ENCODE data around the gene HP. TPM values are rescaled to one million over a fixed set of nuclear protein-coding genes. Genes with fewer than 3 reads are reported as not detected.

HP gene
- total RNA-seq, 1 experiment from 2014 or later, result 18.1 TPM

- DNase-seq (ENCODE audit: low read depth, low spot score) (no peak), ATAC-seq (peak; percentile 71)
- Histone ChIP-seq H3K27me3 (ENCODE audit: insufficient read depth, low read length) (no peaks in the 10 kb centered on the region), H3K36me3 (ENCODE audit: control insufficient read depth in 1 of 2, insufficient read depth in 2 of 2, low read length in 2 of 2) (peaks cover 8 to 28% of the 10 kb centered on the region in 2 experiments; a peak in 3 of 4 replicates), H3K4me3 (replicated peaks in 1 of 2; ENCODE audit: low read depth in 1 of 2, low read length in 2 of 2) (no peak overlapping the region), H4K20me1 (ENCODE audit: insufficient read depth) (no peaks in the 10 kb centered on the region), H3K9ac (ENCODE audit: low read length) (no peak overlapping the region), H3K9me2 (ENCODE audit: insufficient read depth) (no peaks in the 10 kb centered on the region), H3K4me2 (ENCODE audit: low read length) (no peak overlapping the region), H3K9me3 (ENCODE audit: control insufficient read depth in 1 of 2, insufficient read depth in 1 of 2, low read depth in 1 of 2, low read length in 2 of 2) (no peaks in the 10 kb centered on the region), H3K27ac (ENCODE audit: low read depth, low read length) (no peak overlapping the region), H3K79me2 (ENCODE audit: insufficient read depth, low read length) (no peaks in the 10 kb centered on the region), H2AFZ (ENCODE audit: low read depth, low read length, poor library complexity, severe bottlenecking) (no peak overlapping the region), H3K4me1 (ENCODE audit: control insufficient read depth in 1 of 2, insufficient read depth in 2 of 2, low read length in 2 of 2) (no peaks in the 10 kb centered on the region)
- no TSS peak for BruUV-seq (replicated peaks)
- intact Hi-C loops (cut with micrococcal nuclease), result no loop called here
- ChIA-PET CTCF (no interaction called here), RAD21 (ENCODE audit: low non-redundant PET in 1 of 2, low total read pairs in 2 of 2, uncharacterized antibody in 2 of 2, unreplicated experiment in 2 of 2) (no interaction called here), POLR2A (no interaction called here)
- TF ChIP-seq SP1 (IDR thresholded peaks at IDR 0.05; ENCODE audit: low read depth) (no peak), RAD21 (IDR thresholded peaks at IDR 0.05; ENCODE audit: low read depth) (peak; percentile 15; the same call in 1 of the 2 replicates), CTCF (IDR thresholded peaks at IDR 0.05 in 2 of 3, conservative IDR thresholded peaks at IDR 0.05 in 1 of 3; ENCODE audit: borderline replicate concordance in 1 of 3, insufficient read depth in 1 of 3, low read depth in 2 of 3, low read length in 2 of 3) (peak in 2 of 3 experiments; percentile 21 to 40; a peak in 2 of 6 replicates)
- TF ChIP-seq, protein P1, sequence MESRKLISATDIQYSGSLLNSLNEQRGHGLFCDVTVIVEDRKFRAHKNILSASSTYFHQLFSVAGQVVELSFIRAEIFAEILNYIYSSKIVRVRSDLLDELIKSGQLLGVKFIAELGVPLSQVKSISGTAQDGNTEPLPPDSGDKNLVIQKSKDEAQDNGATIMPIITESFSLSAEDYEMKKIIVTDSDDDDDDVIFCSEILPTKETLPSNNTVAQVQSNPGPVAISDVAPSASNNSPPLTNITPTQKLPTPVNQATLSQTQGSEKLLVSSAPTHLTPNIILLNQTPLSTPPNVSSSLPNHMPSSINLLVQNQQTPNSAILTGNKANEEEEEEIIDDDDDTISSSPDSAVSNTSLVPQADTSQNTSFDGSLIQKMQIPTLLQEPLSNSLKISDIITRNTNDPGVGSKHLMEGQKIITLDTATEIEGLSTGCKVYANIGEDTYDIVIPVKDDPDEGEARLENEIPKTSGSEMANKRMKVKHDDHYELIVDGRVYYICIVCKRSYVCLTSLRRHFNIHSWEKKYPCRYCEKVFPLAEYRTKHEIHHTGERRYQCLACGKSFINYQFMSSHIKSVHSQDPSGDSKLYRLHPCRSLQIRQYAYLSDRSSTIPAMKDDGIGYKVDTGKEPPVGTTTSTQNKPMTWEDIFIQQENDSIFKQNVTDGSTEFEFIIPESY (IDR thresholded peaks at IDR 0.05; ENCODE audit: extremely low read depth, insufficient replicate concordance, low read length), result no peak
Measured at GRCh38 chr16:72021043-72021442, 33.3 kb upstream of the HP start.

DNA sequence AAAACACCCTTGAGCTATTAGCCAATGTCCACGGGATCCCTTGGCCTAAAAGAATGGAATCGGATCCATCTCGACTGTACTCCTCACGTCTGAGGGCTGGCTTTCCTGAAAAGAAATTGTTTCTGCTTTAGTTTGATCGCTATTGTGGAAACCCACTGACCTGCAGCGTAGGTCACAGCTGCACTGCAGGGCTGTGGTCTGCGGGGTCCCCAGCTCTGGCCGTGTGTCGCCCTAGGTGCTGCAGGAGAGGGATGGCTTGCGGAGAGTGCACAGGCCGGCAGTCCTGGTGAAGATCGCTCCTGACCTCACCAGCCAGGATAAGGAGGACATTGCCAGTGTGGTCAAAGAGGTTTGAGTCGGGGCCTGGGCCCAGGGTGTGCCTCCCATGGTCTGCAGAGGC, 32.2 kb upstream of the HP start:
- ChIA-PET POLR2A (no interaction called here), RAD21 (ENCODE audit: low non-redundant PET in 1 of 2, low total read pairs in 2 of 2, uncharacterized antibody in 2 of 2, unreplicated experiment in 2 of 2) (no interaction called here), CTCF (no interaction called here)
- peaks cover 8 to 28% of the 10 kb centered on the region in 2 experiments; a peak in 3 of 4 replicates for H3K36me3 ChIP-seq (ENCODE audit: control insufficient read depth in 1 of 2, insufficient read depth in 2 of 2, low read length in 2 of 2)
- no peak overlapping the region for H3K9ac ChIP-seq (ENCODE audit: low read length)
- no peaks in the 10 kb centered on the region for H3K9me2 ChIP-seq (ENCODE audit: insufficient read depth)
- TF ChIP-seq, protein P1 (IDR thresholded peaks at IDR 0.05; ENCODE audit: extremely low read depth, insufficient replicate concordance, low read length), result no peak
- no peak for TF ChIP-seq CEBPB (IDR thresholded peaks at IDR 0.05; ENCODE audit: low read depth)
- no peak for TF ChIP-seq ZFX (IDR thresholded peaks at IDR 0.05)
- no peak for TF ChIP-seq CBX3 (IDR thresholded peaks at IDR 0.05; ENCODE audit: low read depth)
- no peak for TF ChIP-seq SIN3A (IDR thresholded peaks at IDR 0.05; ENCODE audit: low read depth)
- no peak for TF ChIP-seq EGR1 (IDR thresholded peaks at IDR 0.05; ENCODE audit: low read depth)
- TF ChIP-seq RAD21 (IDR thresholded peaks at IDR 0.05; ENCODE audit: low read depth), result no peak
- H3K4me3 ChIP-seq (replicated peaks in 1 of 2; ENCODE audit: low read depth in 1 of 2, low read length in 2 of 2), result no peak overlapping the region
- H4K20me1 ChIP-seq (ENCODE audit: insufficient read depth), result no peaks in the 10 kb centered on the region
- no peak overlapping the region for H3K27ac ChIP-seq (ENCODE audit: low read depth, low read length)
- H3K4me1 ChIP-seq (ENCODE audit: control insufficient read depth in 1 of 2, insufficient read depth in 2 of 2, low read length in 2 of 2), result no peaks in the 10 kb centered on the region
- H3K9me3 ChIP-seq (ENCODE audit: control insufficient read depth in 1 of 2, insufficient read depth in 1 of 2, low read depth in 1 of 2, low read length in 2 of 2), result no peaks in the 10 kb centered on the region
- H2AFZ ChIP-seq (ENCODE audit: low read depth, low read length, poor library complexity, severe bottlenecking), result no peak overlapping the region
- DNase-seq (ENCODE audit: low read depth, low spot score), result no peak
- ATAC-seq, result no peak
- H3K27me3 ChIP-seq (ENCODE audit: insufficient read depth, low read length), result no peaks in the 10 kb centered on the region
- intact Hi-C loops (cut with micrococcal nuclease), result no loop called here
- BruUV-seq (replicated peaks), result no TSS peak
- H3K4me2 ChIP-seq (ENCODE audit: low read length), result no peak overlapping the region
- H3K79me2 ChIP-seq (ENCODE audit: insufficient read depth, low read length), result no peaks in the 10 kb centered on the region
